Activated CD8-positive, alpha-beta T cell treated with anti-CD3 and anti-CD28 coated beads for 36 hours (primary cell): Measurements from ENCODE around the gene NUP98. TPM values are rescaled to one million over a fixed set of nuclear protein-coding genes. Genes with fewer than 3 reads are reported as not detected.

Experiments
- ATAC-seq: fragments of 200-7000 bp; cut with Tn5 transposase; one replicate; pipeline ENCODE4 v1.10.0; 2021; ENCODE audit warnings: mild to moderate bottlenecking, moderate library complexity
- CTCF ChIA-PET: fragments of 350-600 bp; sonication (Branson Sonifier 250); formaldehyde crosslinking; loops from one replicate; lab custom pipeline; 2021; ENCODE audit warnings: antibody characterized with exemption; lab: Charles Lee
- POLR2A ChIA-PET: fragments of 350-600 bp; sonication (Branson Sonifier 250); formaldehyde crosslinking; loops from one replicate; lab custom pipeline; 2021; ENCODE audit warnings: antibody characterized with exemption; lab: Charles Lee
- DNase-seq: peaks from one replicate; pipeline ENCODE4 v3.0.0-alpha.2; 2020
- H3K27ac Mint-ChIP-seq: one replicate; pipeline ENCODE4 v1.8.0; 2021; ENCODE audit warnings: mild to moderate bottlenecking, mixed read lengths
- H3K27me3 Mint-ChIP-seq: one replicate; pipeline ENCODE4 v1.8.0; 2021; ENCODE audit warnings: mixed read lengths
- H3K36me3 Mint-ChIP-seq: one replicate; pipeline ENCODE4 v1.8.0; 2021; ENCODE audit warnings: low read depth, mixed read lengths
- H3K4me1 Mint-ChIP-seq: one replicate; pipeline ENCODE4 v1.8.0; 2021; ENCODE audit warnings: low read depth, mixed read lengths
- H3K4me3 Mint-ChIP-seq: one replicate; pipeline ENCODE4 v1.8.0; 2021; ENCODE audit warnings: mild to moderate bottlenecking, moderate library complexity, mixed read lengths
- H3K9me3 Mint-ChIP-seq: one replicate; pipeline ENCODE4 v1.8.0; 2021; ENCODE audit warnings: mixed read lengths
- CTCF ChIP-seq: fragments of 200-600 bp; IDR thresholded peaks from one replicate; pipeline ENCODE4 v1.8.0; 2022; ENCODE audit warnings: antibody characterized with exemption, mild to moderate bottlenecking
- intact Hi-C: fragments of 100-400 bp; cut with micrococcal nuclease; formaldehyde crosslinking; loops from one replicate; pipeline ENCODE4 v1.10.0; 2022
- total RNA-seq, 2 experiments: library from RNA; stranded (reverse); gene quantifications; one replicate each; pipeline ENCODE4 v1.2.3, GENCODE V29; 2021

The NUP98 gene
- total RNA-seq, 2 experiments from 2014 or later, result 88.4 to 89.9 TPM

DNA sequence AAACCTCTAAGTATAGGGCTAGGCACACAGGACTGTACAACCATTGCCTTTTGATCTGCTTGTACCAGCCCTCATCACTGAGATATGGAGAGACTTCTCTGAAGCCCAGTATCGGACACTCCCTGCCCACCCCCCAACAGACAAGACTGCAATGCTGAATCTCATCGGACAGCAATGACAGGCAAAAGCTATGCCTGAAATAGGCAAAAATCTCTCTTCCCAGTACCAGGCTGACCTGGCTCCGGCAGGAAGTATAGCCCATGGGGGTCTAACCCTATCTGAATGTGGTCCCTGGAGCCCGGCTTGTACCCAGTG lies 37.0 kb upstream of the NUP98 start:
- intact Hi-C loops, result no loop called here
- Mint-ChIP-seq H3K36me3 (peaks cover 80% of the 10 kb centered on the region), H3K27ac (peak overlapping the region; percentile 91), H3K4me1 (peaks cover 76% of the 10 kb centered on the region), H3K4me3 (peak overlapping the region; percentile 87), H3K9me3 (no peaks in the 10 kb centered on the region), H3K27me3 (no peaks in the 10 kb centered on the region)
- TF ChIP-seq CTCF, result no peak
- ChIA-PET POLR2A (interaction anchor here (0.6 to 14.6 kb wide), 4 partner anchors 11 to 31 kb away, joined by 3 to 216 read pairs (median 4); partner anchors contain the start of gene STIM1), CTCF (interaction anchor here (0.9 to 1.5 kb wide), 3 partner anchors 9 to 26 kb away, joined by 4 to 7 read pairs (median 7); partner anchors contain the start of gene PGAP2)
- ATAC-seq (no peak), DNase-seq (no peak)

DNA sequence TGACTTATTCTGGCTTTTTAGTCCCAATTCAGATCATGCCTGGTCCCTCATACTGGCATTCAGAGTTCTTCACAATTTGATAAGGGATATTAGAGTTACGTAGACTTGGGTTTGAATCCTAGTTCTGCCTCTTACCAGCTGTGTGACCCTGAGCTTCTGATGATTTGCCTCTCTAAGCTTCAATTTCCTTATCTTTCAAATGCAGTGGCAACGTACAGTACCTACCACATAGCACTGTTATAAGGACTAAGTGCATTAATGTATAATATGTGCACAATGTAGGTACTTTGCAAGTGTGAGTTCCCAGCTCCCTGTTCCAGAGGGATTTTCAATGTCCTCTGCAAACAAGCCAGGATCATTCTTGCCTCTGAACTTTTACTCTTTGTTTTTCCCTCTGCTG lies 36.1 kb upstream of the NUP98 start:
- peaks cover 75% of the 10 kb centered on the region for H3K36me3 Mint-ChIP-seq
- intact Hi-C loops, result no loop called here
- H3K27ac Mint-ChIP-seq, result peak overlapping the region; percentile 91
- ChIA-PET CTCF (interaction anchor here (1.4 to 5.8 kb wide), 4 partner anchors 8 to 239 kb away, joined by 4 to 33 read pairs (median 7); partner anchors contain the start of genes PGAP2 and RHOG), POLR2A (interaction anchor here (1.3 to 14.6 kb wide), 4 partner anchors 10 to 38 kb away, joined by 3 to 216 read pairs (median 4); partner anchors contain the start of gene STIM1)
- ATAC-seq (no peak), DNase-seq (no peak)
- no peaks in the 10 kb centered on the region for H3K27me3 Mint-ChIP-seq
- H3K9me3 Mint-ChIP-seq, result no peaks in the 10 kb centered on the region
- peaks cover 78% of the 10 kb centered on the region for H3K4me1 Mint-ChIP-seq
- no peak overlapping the region for H3K4me3 Mint-ChIP-seq
- no peak for TF ChIP-seq CTCF

- H3K36me3 Mint-ChIP-seq, result peaks cover 75% of the 10 kb centered on the region
- no peak for DNase-seq
- no peaks in the 10 kb centered on the region for H3K27me3 Mint-ChIP-seq
- H3K9me3 Mint-ChIP-seq, result no peaks in the 10 kb centered on the region
- H3K27ac Mint-ChIP-seq, result peak overlapping the region; percentile 91
- no peak overlapping the region for H3K4me3 Mint-ChIP-seq
- intact Hi-C loops, result no loop called here
- ChIA-PET CTCF (interaction anchor here (0.7 to 5.8 kb wide), 6 partner anchors 8 to 240 kb away, joined by 3 to 33 read pairs (median 7); partner anchors contain the start of genes PGAP2 and RHOG), POLR2A (interaction anchor here (1.3 to 14.6 kb wide), 3 partner anchors 19 to 37 kb away, joined by 3 to 216 read pairs (median 4); partner anchors contain the start of gene STIM1)
- peaks cover 74% of the 10 kb centered on the region for H3K4me1 Mint-ChIP-seq
- TF ChIP-seq CTCF, result no peak
- no peak for ATAC-seq
Measured at GRCh38 chr11:3832816-3833215, 35.5 kb upstream of the NUP98 start.

DNA sequence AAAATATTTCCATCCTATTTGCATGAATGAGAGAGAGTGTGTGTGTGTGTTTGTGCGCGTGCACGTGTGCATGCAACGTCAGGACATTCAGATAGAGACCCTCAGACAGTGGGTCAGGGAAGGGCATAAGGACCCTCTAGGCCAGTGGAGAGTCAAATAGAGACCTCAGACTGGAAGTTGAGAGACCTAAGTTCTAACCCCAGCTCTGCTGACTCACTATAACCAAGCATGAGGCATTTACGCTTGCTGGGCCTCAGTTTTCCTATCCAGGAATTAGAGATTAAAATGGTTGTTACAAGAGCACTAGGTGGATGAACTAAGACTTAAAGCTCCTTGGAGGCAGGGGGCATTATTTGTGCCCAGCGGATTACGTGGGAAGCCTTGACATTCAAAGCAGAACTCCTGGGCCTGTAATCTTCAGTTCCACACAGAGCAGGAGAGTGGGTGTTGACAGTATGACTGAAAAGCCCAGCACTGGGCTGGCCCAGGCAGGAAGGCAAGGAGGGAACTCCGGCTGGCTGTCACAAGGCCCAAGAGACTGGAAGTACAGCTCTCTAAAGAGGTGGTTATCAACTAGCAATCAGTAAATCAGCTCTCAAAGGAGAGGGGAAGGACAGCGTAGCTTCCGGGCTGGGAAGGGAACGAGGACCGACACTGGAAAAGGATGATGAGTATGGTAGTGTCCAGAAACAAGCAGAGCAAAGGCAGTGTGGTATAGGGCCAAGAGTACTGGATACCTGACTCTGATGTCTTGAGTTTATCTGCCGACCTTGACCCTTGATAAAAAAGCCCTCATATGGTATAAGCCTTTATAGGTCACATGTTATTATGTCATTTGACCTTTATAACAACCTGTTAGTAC lies 34.3 kb upstream of the NUP98 start:
- Mint-ChIP-seq H3K27ac (peak overlapping the region; percentile 91), H3K9me3 (no peaks in the 10 kb centered on the region), H3K4me1 (peaks cover 68% of the 10 kb centered on the region), H3K36me3 (peaks cover 77% of the 10 kb centered on the region), H3K4me3 (no peak overlapping the region), H3K27me3 (no peaks in the 10 kb centered on the region)
- ATAC-seq (peak; percentile 34), DNase-seq (no peak)
- intact Hi-C loops, result no loop called here
- POLR2A ChIA-PET, result interaction anchor here (1.1 to 14.6 kb wide), 3 partner anchors 9 to 23 kb away, joined by 3 to 216 read pairs (median 21); partner anchors contain the start of genes RHOG and STIM1
- CTCF ChIA-PET, result interaction anchor here (0.7 to 5.8 kb wide), 7 partner anchors 10 to 241 kb away, joined by 3 to 33 read pairs (median 6); partner anchors contain the start of genes PGAP2 and STIM1
- no peak for TF ChIP-seq CTCF
